ENCODE measurements around the gene PIGQ.
A peak's percentile ranks its signal among the peaks of the same experiment; 100 is the strongest.

PIGQ gene

GRCh38 chr16:608019-608418 lies 38.3 kb downstream of the PIGQ start:
- H3K27me3 ChIP-seq (ENCODE audit: control insufficient read depth in 2 of 2, insufficient read depth in 2 of 2, low read length in 2 of 2): no peaks in the 10 kb centered on the region
- no peaks in the 10 kb centered on the region for H3K36me3 ChIP-seq (ENCODE audit: control insufficient read depth in 2 of 2, insufficient read depth in 2 of 2, low read length in 2 of 2)
- no peak overlapping the region for H3K4me3 ChIP-seq (ENCODE audit: low read length in 2 of 2)
- H3K9me3 ChIP-seq (ENCODE audit: control insufficient read depth in 2 of 2, low read length in 2 of 2): no peaks in the 10 kb centered on the region
- peaks cover 4 to 5% of the 10 kb centered on the region in 2 donors for H3K4me1 ChIP-seq (ENCODE audit: control insufficient read depth in 2 of 2, insufficient read depth in 2 of 2, low read length in 2 of 2)
- no peak overlapping the region for H3K9ac ChIP-seq (ENCODE audit: low read depth in 1 of 2, low read length in 2 of 2)
- H3K27ac ChIP-seq (ENCODE audit: low read depth in 2 of 2, low read length in 2 of 2): no peak overlapping the region

GRCh38 chr16:609316-609715 lies 39.5 kb downstream of the PIGQ start:
- Histone ChIP-seq H3K4me3 (ENCODE audit: low read length in 2 of 2) (no peak overlapping the region), H3K36me3 (ENCODE audit: control insufficient read depth in 2 of 2, insufficient read depth in 2 of 2, low read length in 2 of 2) (peaks cover 3 to 5% of the 10 kb centered on the region in 2 donors), H3K9ac (ENCODE audit: low read depth in 1 of 2, low read length in 2 of 2) (no peak overlapping the region), H3K27ac (ENCODE audit: low read depth in 2 of 2, low read length in 2 of 2) (no peak overlapping the region), H3K4me1 (ENCODE audit: control insufficient read depth in 2 of 2, insufficient read depth in 2 of 2, low read length in 2 of 2) (peaks cover 4 to 5% of the 10 kb centered on the region in 2 donors), H3K9me3 (ENCODE audit: control insufficient read depth in 2 of 2, low read length in 2 of 2) (no peaks in the 10 kb centered on the region), H3K27me3 (ENCODE audit: control insufficient read depth in 2 of 2, insufficient read depth in 2 of 2, low read length in 2 of 2) (no peaks in the 10 kb centered on the region)

- no peak overlapping the region for H3K27ac ChIP-seq (ENCODE audit: low read depth in 2 of 2, low read length in 2 of 2)
- H3K4me1 ChIP-seq (ENCODE audit: control insufficient read depth in 2 of 2, insufficient read depth in 2 of 2, low read length in 2 of 2): peaks cover 4 to 5% of the 10 kb centered on the region in 2 donors
- H3K27me3 ChIP-seq (ENCODE audit: control insufficient read depth in 2 of 2, insufficient read depth in 2 of 2, low read length in 2 of 2): no peaks in the 10 kb centered on the region
- no peak overlapping the region for H3K9ac ChIP-seq (ENCODE audit: low read depth in 1 of 2, low read length in 2 of 2)
- H3K9me3 ChIP-seq (ENCODE audit: control insufficient read depth in 2 of 2, low read length in 2 of 2): no peaks in the 10 kb centered on the region
- no peak overlapping the region for H3K4me3 ChIP-seq (ENCODE audit: low read length in 2 of 2)
- H3K36me3 ChIP-seq (ENCODE audit: control insufficient read depth in 2 of 2, insufficient read depth in 2 of 2, low read length in 2 of 2): peaks cover 5 to 8% of the 10 kb centered on the region in 2 donors
Measured at GRCh38 chr16:609984-610383, 40.2 kb downstream of the PIGQ start.

DNA sequence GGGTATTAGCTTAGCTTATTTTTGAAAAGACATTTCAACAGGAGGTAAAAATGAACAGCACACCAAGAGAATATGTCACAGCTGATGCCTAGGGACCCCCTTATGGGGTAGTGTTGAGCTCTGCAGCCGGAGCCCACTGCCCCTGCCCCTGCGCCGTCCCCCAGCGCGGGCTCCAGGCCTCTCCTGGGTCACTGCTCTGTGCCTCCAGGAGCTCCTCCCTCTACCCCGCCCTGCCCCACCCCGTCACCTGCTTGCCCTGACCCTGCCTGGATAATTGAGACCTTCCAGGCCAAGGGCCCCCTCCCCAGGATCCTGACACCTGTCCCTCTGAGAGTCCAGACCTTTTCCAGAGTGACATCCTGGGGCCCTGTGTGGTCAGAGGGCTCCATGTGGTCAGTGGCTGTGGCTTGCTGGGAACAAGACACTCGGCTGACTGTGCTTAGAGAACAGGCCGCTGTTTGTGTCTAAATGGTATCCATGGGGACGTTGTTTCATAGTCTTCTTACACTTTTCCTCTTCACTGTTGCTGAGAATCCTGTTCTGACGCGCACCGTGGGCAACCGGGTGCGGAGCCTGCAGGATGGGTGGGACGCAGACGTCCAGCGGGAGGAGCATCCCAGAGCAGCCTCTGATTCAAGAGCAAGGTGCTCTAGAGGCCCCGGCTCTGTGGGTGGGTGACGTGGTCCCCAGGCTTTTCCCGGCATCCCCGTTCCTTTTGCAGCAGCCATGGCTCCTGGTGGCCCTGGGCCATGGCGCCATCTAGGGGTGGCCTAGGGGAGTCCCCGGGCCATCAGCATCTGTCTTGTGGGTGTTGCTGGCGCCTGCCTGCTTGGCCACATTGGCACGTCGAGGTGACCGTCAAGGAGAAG lies 41.0 kb downstream of the PIGQ start:
- H3K9ac ChIP-seq (ENCODE audit: low read depth in 1 of 2, low read length in 2 of 2): no peak overlapping the region
- peak overlapping the region in 1 of 2 donors; percentile 34 for H3K27ac ChIP-seq (ENCODE audit: low read depth in 2 of 2, low read length in 2 of 2)
- no peaks in the 10 kb centered on the region for H3K27me3 ChIP-seq (ENCODE audit: control insufficient read depth in 2 of 2, insufficient read depth in 2 of 2, low read length in 2 of 2)
- H3K9me3 ChIP-seq (ENCODE audit: control insufficient read depth in 2 of 2, low read length in 2 of 2): no peaks in the 10 kb centered on the region
- H3K4me1 ChIP-seq (ENCODE audit: control insufficient read depth in 2 of 2, insufficient read depth in 2 of 2, low read length in 2 of 2): peaks cover 4 to 5% of the 10 kb centered on the region in 2 donors
- H3K4me3 ChIP-seq (ENCODE audit: low read length in 2 of 2): no peak overlapping the region
- peaks cover 7 to 8% of the 10 kb centered on the region in 2 donors for H3K36me3 ChIP-seq (ENCODE audit: control insufficient read depth in 2 of 2, insufficient read depth in 2 of 2, low read length in 2 of 2)

- Histone ChIP-seq H3K4me1 (ENCODE audit: control insufficient read depth in 2 of 2, insufficient read depth in 2 of 2, low read length in 2 of 2) (peaks cover 3 to 5% of the 10 kb centered on the region in 2 donors), H3K9ac (ENCODE audit: low read depth in 1 of 2, low read length in 2 of 2) (no peak overlapping the region), H3K4me3 (ENCODE audit: low read length in 2 of 2) (no peak overlapping the region), H3K27ac (ENCODE audit: low read depth in 2 of 2, low read length in 2 of 2) (peak overlapping the region in 1 of 2 donors; percentile 24), H3K27me3 (ENCODE audit: control insufficient read depth in 2 of 2, insufficient read depth in 2 of 2, low read length in 2 of 2) (no peaks in the 10 kb centered on the region), H3K9me3 (ENCODE audit: control insufficient read depth in 2 of 2, low read length in 2 of 2) (no peaks in the 10 kb centered on the region), H3K36me3 (ENCODE audit: control insufficient read depth in 2 of 2, insufficient read depth in 2 of 2, low read length in 2 of 2) (peaks cover 9 to 13% of the 10 kb centered on the region in 2 donors)
Measured at GRCh38 chr16:615122-615521, 45.4 kb downstream of the PIGQ start.

GRCh38 chr16:616733-617586 lies 47.2 kb downstream of the PIGQ start:
- Histone ChIP-seq H3K9me3 (ENCODE audit: control insufficient read depth in 2 of 2, low read length in 2 of 2) (no peaks in the 10 kb centered on the region), H3K9ac (ENCODE audit: low read depth in 1 of 2, low read length in 2 of 2) (peak overlapping the region in 1 of 2 donors; percentile 7), H3K4me1 (ENCODE audit: control insufficient read depth in 2 of 2, insufficient read depth in 2 of 2, low read length in 2 of 2) (peaks cover 0 to 3% of the 10 kb centered on the region in 2 donors), H3K36me3 (ENCODE audit: control insufficient read depth in 2 of 2, insufficient read depth in 2 of 2, low read length in 2 of 2) (peaks cover 9 to 13% of the 10 kb centered on the region in 2 donors), H3K4me3 (ENCODE audit: low read length in 2 of 2) (no peak overlapping the region), H3K27ac (ENCODE audit: low read depth in 2 of 2, low read length in 2 of 2) (peak overlapping the region; percentile 58), H3K27me3 (ENCODE audit: control insufficient read depth in 2 of 2, insufficient read depth in 2 of 2, low read length in 2 of 2) (no peaks in the 10 kb centered on the region)

DNA sequence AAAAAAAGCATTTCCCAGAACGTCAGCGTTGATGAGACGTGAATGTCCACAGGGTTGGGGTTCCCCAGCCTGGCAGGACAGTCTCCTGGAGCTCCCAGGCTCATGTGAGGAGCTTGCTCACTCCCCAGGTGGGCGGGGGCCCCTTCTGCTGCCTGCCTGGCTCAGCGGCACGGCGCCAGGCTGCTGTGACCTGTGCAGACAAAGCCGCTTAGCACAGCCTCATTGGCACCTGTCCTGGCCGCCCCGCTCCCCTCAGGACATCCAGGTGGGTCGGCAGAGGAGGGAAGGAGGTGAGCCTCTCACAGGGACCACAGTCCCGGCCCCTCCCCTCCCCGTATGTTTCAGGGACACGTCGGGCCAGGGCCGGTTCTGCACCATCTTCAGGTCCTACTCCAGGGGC lies 48.1 kb downstream of the PIGQ start:
- no peak overlapping the region for H3K4me3 ChIP-seq (ENCODE audit: low read length in 2 of 2)
- peaks cover 0 to 3% of the 10 kb centered on the region in 2 donors for H3K4me1 ChIP-seq (ENCODE audit: control insufficient read depth in 2 of 2, insufficient read depth in 2 of 2, low read length in 2 of 2)
- H3K36me3 ChIP-seq (ENCODE audit: control insufficient read depth in 2 of 2, insufficient read depth in 2 of 2, low read length in 2 of 2): peaks cover 9 to 13% of the 10 kb centered on the region in 2 donors
- H3K9ac ChIP-seq (ENCODE audit: low read depth in 1 of 2, low read length in 2 of 2): no peak overlapping the region
- no peaks in the 10 kb centered on the region for H3K9me3 ChIP-seq (ENCODE audit: control insufficient read depth in 2 of 2, low read length in 2 of 2)
- H3K27me3 ChIP-seq (ENCODE audit: control insufficient read depth in 2 of 2, insufficient read depth in 2 of 2, low read length in 2 of 2): no peaks in the 10 kb centered on the region
- no peak overlapping the region for H3K27ac ChIP-seq (ENCODE audit: low read depth in 2 of 2, low read length in 2 of 2)

DNA sequence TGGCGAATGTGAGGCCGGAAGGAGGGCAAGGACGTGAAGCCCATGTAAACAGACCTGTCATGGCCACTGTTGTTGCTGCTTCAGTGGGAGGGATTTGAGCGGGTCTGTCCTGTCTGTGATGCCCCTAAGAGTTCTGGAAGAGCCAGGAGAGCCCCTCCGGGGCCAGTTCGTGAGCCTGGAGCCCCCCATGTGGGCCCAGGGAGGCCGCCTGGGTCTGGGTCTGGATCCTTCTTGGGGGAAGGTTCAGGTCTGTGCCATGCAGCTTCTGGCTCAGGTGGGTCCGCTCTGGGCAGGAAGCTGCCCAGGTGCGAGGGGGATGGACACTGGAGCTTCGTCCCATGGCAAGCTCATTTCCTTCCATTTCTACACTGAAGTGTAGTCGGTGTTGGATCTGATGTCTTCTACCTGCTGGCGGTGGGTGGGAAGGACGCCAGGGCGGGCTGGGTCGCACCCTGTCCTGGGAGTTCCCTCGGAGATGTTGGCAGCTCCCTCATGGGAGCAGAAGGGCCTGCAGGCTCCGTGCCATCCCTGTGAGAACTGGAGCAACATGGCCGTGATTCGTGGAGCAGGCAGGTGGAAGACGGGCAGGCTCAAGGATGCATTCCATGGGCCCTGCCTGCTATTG lies 49.8 kb downstream of the PIGQ start:
- Histone ChIP-seq H3K27ac (ENCODE audit: low read depth in 2 of 2, low read length in 2 of 2) (no peak overlapping the region), H3K4me1 (ENCODE audit: control insufficient read depth in 2 of 2, insufficient read depth in 2 of 2, low read length in 2 of 2) (peaks cover 0 to 3% of the 10 kb centered on the region in 2 donors), H3K36me3 (ENCODE audit: control insufficient read depth in 2 of 2, insufficient read depth in 2 of 2, low read length in 2 of 2) (peaks cover 4 to 8% of the 10 kb centered on the region in 2 donors), H3K9me3 (ENCODE audit: control insufficient read depth in 2 of 2, low read length in 2 of 2) (no peaks in the 10 kb centered on the region), H3K27me3 (ENCODE audit: control insufficient read depth in 2 of 2, insufficient read depth in 2 of 2, low read length in 2 of 2) (no peaks in the 10 kb centered on the region), H3K9ac (ENCODE audit: low read depth in 1 of 2, low read length in 2 of 2) (no peak overlapping the region), H3K4me3 (ENCODE audit: low read length in 2 of 2) (no peak overlapping the region)

- no peak overlapping the region for H3K9ac ChIP-seq (ENCODE audit: low read depth in 1 of 2, low read length in 2 of 2)
- H3K36me3 ChIP-seq (ENCODE audit: control insufficient read depth in 2 of 2, insufficient read depth in 2 of 2, low read length in 2 of 2): peaks cover 8 to 12% of the 10 kb centered on the region in 2 donors
- no peaks in the 10 kb centered on the region for H3K9me3 ChIP-seq (ENCODE audit: control insufficient read depth in 2 of 2, low read length in 2 of 2)
- peaks cover 0 to 3% of the 10 kb centered on the region in 2 donors for H3K4me1 ChIP-seq (ENCODE audit: control insufficient read depth in 2 of 2, insufficient read depth in 2 of 2, low read length in 2 of 2)
- no peak overlapping the region for H3K4me3 ChIP-seq (ENCODE audit: low read length in 2 of 2)
- no peaks in the 10 kb centered on the region for H3K27me3 ChIP-seq (ENCODE audit: control insufficient read depth in 2 of 2, insufficient read depth in 2 of 2, low read length in 2 of 2)
- no peak overlapping the region for H3K27ac ChIP-seq (ENCODE audit: low read depth in 2 of 2, low read length in 2 of 2)
Measured at GRCh38 chr16:620700-621525, 51.1 kb downstream of the PIGQ start.
